ENCODE data around the gene FHIT. TPM values are rescaled to one million over a fixed set of nuclear protein-coding genes. Genes with fewer than 3 reads are reported as not detected.

The FHIT gene
- total and polyA plus RNA-seq, 2 experiments from 2014 or later, result 0.22 to 0.90 TPM

GRCh38 chr3:60187343-60187742 is 1063.9 kb downstream of the FHIT start:
- WGBS, 2 experiments (ENCODE audit: low coverage in 1 of 2, low lambda C conversion rate in 2 of 2, missing lambda C conversion rate in 2 of 2), result 79 to 88% methylated on average over 4 of the region's 4 CpGs
- Histone ChIP-seq H3K4me2 (ENCODE audit: unreplicated experiment) (no peak overlapping the region), H3K4me3 (no peak overlapping the region), H3K4me1 (ENCODE audit: insufficient read depth) (no peaks in the 10 kb centered on the region; the same call in 1 of the 2 replicates), H3K79me2 (ENCODE audit: insufficient read depth) (no peaks in the 10 kb centered on the region), H3F3A (ENCODE audit: insufficient read depth) (no peaks in the 10 kb centered on the region), H3K27ac (no peak overlapping the region), H4K20me1 (ENCODE audit: insufficient read depth) (no peaks in the 10 kb centered on the region), H2AFZ (no peak overlapping the region), H3K9me3 (ENCODE audit: low read depth) (no peaks in the 10 kb centered on the region), H3K9ac (no peak overlapping the region), H3K36me3 (ENCODE audit: low read depth) (no peaks in the 10 kb centered on the region), H3K27me3 (replicated peaks; ENCODE audit: insufficient read depth) (no peaks in the 10 kb centered on the region), H3K9me2 (ENCODE audit: insufficient read depth) (no peaks in the 10 kb centered on the region)
- in situ Hi-C loops (cut with MboI), result no loop called here
- TF ChIP-seq EZH2phosphoT487 (IDR thresholded peaks at IDR 0.05; ENCODE audit: insufficient read depth, low read depth), result no peak
- TF ChIP-seq EZH2 (IDR thresholded peaks at IDR 0.05; ENCODE audit: insufficient read depth, poor library complexity, severe bottlenecking), result no peak
- DNase-seq, result no peak

GRCh38 chr3:60186359-60186758 is 1064.9 kb downstream of the FHIT start:
- no peak overlapping the region for H3K9ac ChIP-seq
- no peaks in the 10 kb centered on the region for H3K9me3 ChIP-seq (ENCODE audit: low read depth)
- TF ChIP-seq EZH2phosphoT487 (IDR thresholded peaks at IDR 0.05; ENCODE audit: insufficient read depth, low read depth) (no peak), EZH2 (IDR thresholded peaks at IDR 0.05; ENCODE audit: insufficient read depth, poor library complexity, severe bottlenecking) (no peak)
- H3F3A ChIP-seq (ENCODE audit: insufficient read depth), result no peaks in the 10 kb centered on the region
- in situ Hi-C loops (cut with MboI), result no loop called here
- H3K9me2 ChIP-seq (ENCODE audit: insufficient read depth), result no peaks in the 10 kb centered on the region
- no peak for DNase-seq
- no peaks in the 10 kb centered on the region for H3K27me3 ChIP-seq (replicated peaks; ENCODE audit: insufficient read depth)
- WGBS, 2 experiments (ENCODE audit: low coverage in 1 of 2, low lambda C conversion rate in 2 of 2, missing lambda C conversion rate in 2 of 2), result 45 to 55% methylated on average over 4 of the region's 4 CpGs
- no peaks in the 10 kb centered on the region; the same call in 1 of the 2 replicates for H3K4me1 ChIP-seq (ENCODE audit: insufficient read depth)
- H3K4me2 ChIP-seq (ENCODE audit: unreplicated experiment), result no peak overlapping the region
- H3K27ac ChIP-seq, result no peak overlapping the region
- H3K79me2 ChIP-seq (ENCODE audit: insufficient read depth), result no peaks in the 10 kb centered on the region
- no peak overlapping the region for H3K4me3 ChIP-seq
- H4K20me1 ChIP-seq (ENCODE audit: insufficient read depth), result no peaks in the 10 kb centered on the region
- no peak overlapping the region for H2AFZ ChIP-seq
- H3K36me3 ChIP-seq (ENCODE audit: low read depth), result no peaks in the 10 kb centered on the region

GRCh38 chr3:60185161-60185560 is 1066.1 kb downstream of the FHIT start:
- H3K79me2 ChIP-seq (ENCODE audit: insufficient read depth), result no peaks in the 10 kb centered on the region
- 68 to 78% methylated on average over 3 of the region's 3 CpGs for WGBS, 2 experiments (ENCODE audit: low coverage in 1 of 2, low lambda C conversion rate in 2 of 2, missing lambda C conversion rate in 2 of 2)
- no peaks in the 10 kb centered on the region for H3K9me2 ChIP-seq (ENCODE audit: insufficient read depth)
- no peaks in the 10 kb centered on the region for H3K9me3 ChIP-seq (ENCODE audit: low read depth)
- no peaks in the 10 kb centered on the region for H3K27me3 ChIP-seq (replicated peaks; ENCODE audit: insufficient read depth)
- H2AFZ ChIP-seq, result no peak overlapping the region
- H3K4me2 ChIP-seq (ENCODE audit: unreplicated experiment), result no peak overlapping the region
- TF ChIP-seq EZH2 (IDR thresholded peaks at IDR 0.05; ENCODE audit: insufficient read depth, poor library complexity, severe bottlenecking) (no peak), EZH2phosphoT487 (IDR thresholded peaks at IDR 0.05; ENCODE audit: insufficient read depth, low read depth) (no peak)
- H3K36me3 ChIP-seq (ENCODE audit: low read depth), result no peaks in the 10 kb centered on the region
- no peaks in the 10 kb centered on the region for H3F3A ChIP-seq (ENCODE audit: insufficient read depth)
- H4K20me1 ChIP-seq (ENCODE audit: insufficient read depth), result no peaks in the 10 kb centered on the region
- in situ Hi-C loops (cut with MboI), result no loop called here
- H3K4me3 ChIP-seq, result no peak overlapping the region
- no peak overlapping the region for H3K27ac ChIP-seq
- DNase-seq, result no peak
- H3K4me1 ChIP-seq (ENCODE audit: insufficient read depth), result no peaks in the 10 kb centered on the region; the same call in 1 of the 2 replicates
- H3K9ac ChIP-seq, result no peak overlapping the region

GRCh38 chr3:60182697-60183096 is 1068.6 kb downstream of the FHIT start:
- no peaks in the 10 kb centered on the region; the same call in 1 of the 2 replicates for H3K4me1 ChIP-seq (ENCODE audit: insufficient read depth)
- no peak overlapping the region for H3K4me3 ChIP-seq
- no peaks in the 10 kb centered on the region for H3K9me2 ChIP-seq (ENCODE audit: insufficient read depth)
- in situ Hi-C loops (cut with MboI), result no loop called here
- no peak overlapping the region for H3K9ac ChIP-seq
- no peaks in the 10 kb centered on the region for H3K9me3 ChIP-seq (ENCODE audit: low read depth)
- no peak for DNase-seq
- no peaks in the 10 kb centered on the region for H4K20me1 ChIP-seq (ENCODE audit: insufficient read depth)
- WGBS, 2 experiments (ENCODE audit: low coverage in 1 of 2, low lambda C conversion rate in 2 of 2, missing lambda C conversion rate in 2 of 2), result 10 to 32% methylated on average over 1 of the region's 1 CpG
- H3K4me2 ChIP-seq (ENCODE audit: unreplicated experiment), result no peak overlapping the region
- H3K27me3 ChIP-seq (replicated peaks; ENCODE audit: insufficient read depth), result no peaks in the 10 kb centered on the region
- no peak overlapping the region for H2AFZ ChIP-seq
- no peaks in the 10 kb centered on the region for H3F3A ChIP-seq (ENCODE audit: insufficient read depth)
- no peaks in the 10 kb centered on the region for H3K36me3 ChIP-seq (ENCODE audit: low read depth)
- no peaks in the 10 kb centered on the region for H3K79me2 ChIP-seq (ENCODE audit: insufficient read depth)
- no peak overlapping the region for H3K27ac ChIP-seq
- TF ChIP-seq EZH2phosphoT487 (IDR thresholded peaks at IDR 0.05; ENCODE audit: insufficient read depth, low read depth) (no peak), EZH2 (IDR thresholded peaks at IDR 0.05; ENCODE audit: insufficient read depth, poor library complexity, severe bottlenecking) (no peak)

All from GM23248 (cell line).